HuH-7 (cell line): ENCODE data around the gene CXADR.
A peak's percentile ranks its signal among the peaks of the same experiment; 100 is the strongest.

Experiments used
- DNase-seq: peaks from one replicate; pipeline ENCODE4 v3.0.0; 2011; ENCODE audit warnings: low spot score

CXADR gene

DNA sequence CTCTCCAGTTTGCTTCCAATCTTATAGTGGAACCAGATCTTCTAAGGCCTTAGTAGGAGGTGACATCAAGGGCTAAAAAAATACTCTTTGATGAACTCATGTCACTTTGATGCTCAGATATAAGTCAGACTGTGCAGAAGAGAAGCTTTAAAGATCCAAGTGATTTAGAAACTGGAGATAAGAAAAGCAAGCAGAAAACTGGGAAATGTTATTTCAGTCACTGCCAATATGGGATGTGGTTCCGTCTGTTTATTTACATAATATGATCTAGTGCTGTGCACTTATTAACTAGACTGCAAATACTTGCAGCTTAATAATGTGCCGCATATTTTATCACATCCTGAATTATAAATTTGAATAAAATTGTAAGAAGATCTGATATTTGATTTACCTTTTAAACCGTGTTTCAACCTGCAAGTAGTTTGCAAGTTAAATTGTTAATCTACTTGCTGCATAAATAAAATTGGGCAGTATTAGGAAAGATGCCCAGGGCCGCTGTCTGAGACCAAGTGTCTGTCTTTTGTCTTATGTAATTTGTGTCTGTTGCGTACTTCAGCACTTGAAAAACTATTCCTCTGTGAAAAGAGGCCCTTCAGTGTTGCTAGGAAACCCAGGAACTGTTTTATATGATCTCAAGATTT, 29.6 kb downstream of the CXADR start:
- DNase-seq, result peak; percentile 17

GRCh38 chr21:17545007-17545406, 32.2 kb downstream of the CXADR start:
- DNase-seq, result no peak

DNA sequence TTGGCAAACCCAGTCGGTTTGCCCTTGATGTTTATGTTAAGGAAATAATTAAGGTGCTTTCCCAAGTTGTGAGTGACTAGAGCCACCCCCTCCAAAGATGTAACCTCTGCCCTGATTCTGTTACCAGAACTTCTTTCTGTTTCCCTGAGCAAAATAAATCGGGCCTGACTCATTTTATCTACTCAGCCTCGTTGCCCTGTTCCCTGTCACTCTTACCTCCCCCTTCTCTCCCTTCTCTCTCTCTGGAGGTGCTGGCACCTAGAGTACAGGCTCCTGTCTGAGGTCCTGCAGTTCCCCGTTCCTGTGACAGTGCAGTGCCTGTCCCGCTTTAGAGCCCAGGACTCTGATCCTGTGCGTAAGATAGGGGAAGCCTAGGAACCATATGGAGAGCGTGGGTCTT, 35.4 kb downstream of the CXADR start:
- no peak for DNase-seq

GRCh38 chr21:17550671-17551308, 37.9 kb downstream of the CXADR start:
- no peak for DNase-seq

- no peak for DNase-seq
Observed at GRCh38 chr21:17552410-17552809, 39.6 kb downstream of the CXADR start.

DNA sequence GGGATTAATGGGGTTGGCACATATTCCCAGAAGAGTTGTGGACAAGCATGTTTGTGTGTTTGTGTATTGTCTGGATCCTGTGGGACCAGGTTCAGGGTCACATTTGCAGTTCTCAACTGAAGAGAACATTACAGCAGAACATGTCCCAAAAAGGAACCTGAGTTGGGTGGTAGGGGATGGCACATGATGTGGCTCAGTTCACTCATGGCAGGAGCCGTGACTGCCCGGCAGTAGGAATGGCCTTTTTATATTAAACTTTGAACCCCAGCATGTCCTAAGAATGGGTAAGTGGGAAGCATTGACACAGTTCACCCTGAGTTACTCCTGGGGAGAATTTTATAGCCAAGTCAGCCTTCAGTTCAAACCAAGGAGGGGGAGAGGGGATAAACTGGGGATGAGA, 41.3 kb downstream of the CXADR start:
- DNase-seq, result no peak

DNA sequence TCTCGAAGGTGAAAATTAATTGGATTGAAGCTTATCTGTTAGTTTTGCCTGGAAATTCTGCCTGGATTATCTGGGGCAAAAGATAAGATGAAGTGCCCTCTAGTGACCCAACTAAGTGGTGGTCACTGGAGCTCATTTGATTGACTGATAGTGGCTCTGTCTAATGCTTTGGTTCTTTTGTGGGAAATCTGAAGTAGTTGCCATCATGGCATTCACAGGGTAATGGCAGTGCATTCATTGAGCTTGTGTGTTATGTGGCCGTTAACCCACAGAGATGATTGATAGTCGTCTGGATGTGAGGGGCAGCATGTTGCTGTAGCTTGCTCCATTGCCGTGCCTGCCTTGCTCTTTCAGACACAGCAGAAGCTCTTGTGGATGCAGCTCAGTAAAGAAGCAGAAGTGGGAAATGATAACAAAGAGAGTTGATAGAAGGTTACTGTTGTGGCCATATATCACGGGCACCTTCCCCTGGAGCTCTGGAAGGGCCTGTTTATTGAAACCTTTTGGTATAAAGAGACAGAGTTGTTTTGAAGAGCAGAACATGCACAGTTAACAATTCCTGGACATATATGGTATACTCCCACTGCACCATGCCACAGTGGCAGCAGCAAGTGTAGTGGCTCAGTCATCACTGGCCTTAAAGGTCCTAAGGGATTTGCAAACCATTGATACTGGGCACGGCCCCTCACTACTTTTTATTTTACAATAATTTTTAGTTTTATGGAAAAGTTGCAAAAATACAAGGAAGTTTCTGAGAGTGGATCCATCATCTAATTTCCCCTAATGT, 42.0 kb downstream of the CXADR start:
- peak; percentile 26 for DNase-seq

DNA sequence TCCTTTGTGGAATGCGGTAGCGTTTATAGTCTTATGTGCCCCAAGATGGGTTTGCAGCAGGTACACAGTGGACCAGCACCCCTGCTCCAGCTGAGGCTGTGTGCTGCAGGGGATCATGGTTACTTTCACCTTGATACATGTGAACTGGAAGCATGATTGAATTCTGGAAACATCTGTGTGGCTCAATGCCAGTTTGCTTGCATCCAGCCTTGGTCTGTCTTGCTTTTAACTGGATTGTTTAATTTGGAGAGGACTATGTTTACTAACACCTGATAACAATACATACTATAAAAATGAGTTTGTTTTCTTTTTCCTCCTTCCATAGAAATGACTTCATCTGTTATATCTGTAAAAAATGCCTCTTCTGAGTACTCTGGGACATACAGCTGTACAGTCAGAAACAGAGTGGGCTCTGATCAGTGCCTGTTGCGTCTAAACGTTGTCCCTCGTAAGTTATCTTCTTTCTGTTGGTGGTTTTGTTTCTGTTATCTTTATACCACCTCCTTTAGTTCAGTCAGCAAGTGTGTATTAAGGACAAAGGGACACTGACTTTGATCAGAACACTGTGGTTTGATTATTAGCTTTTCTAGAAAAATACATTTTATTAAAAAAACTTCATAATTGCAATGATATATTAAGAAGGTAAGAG, 47.7 kb downstream of the CXADR start:
- DNase-seq, result no peak

GRCh38 chr21:17570786-17571185, 57.9 kb downstream of the CXADR start:
- no peak for DNase-seq

GRCh38 chr21:17572431-17572830, 59.6 kb downstream of the CXADR start:
- no peak for DNase-seq

GRCh38 chr21:17575076-17575475, 62.2 kb downstream of the CXADR start:
- no peak for DNase-seq

DNA sequence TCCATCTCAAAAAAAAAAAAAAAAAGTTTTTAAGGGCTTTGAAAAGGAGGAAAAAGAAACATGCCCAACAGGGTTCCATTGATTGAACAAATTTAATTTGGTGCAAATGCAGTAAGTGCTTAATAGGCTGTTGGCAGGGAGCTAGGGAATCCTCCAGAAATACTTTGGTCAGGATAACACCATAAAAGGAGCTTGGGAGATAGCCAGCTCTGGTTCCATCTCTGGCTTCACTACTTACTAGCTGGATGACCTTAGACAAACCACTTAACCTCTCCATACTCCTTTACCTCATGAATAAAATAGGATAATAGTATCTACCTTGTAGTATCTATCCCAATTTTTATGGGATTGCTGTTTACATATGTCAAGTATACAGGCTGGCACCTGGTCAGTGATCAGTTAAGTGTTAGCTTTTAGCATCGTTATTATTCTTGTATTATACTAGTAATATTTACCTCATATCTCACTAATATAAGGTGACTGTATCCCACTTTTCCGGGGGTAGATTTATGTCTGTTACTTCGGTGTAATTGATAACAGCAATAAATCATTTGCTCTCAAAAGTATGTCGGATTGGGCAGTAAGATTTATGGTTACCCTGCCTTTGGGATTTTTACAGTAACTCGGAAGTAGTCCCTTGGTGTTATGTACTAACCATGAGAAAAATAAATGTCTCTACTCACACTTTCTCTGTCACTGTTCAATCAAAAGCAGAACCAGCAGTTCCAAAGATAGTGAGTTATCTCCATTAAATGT, 63.4 kb downstream of the CXADR start:
- DNase-seq, result no peak

GRCh38 chr21:17577701-17578100, 64.9 kb downstream of the CXADR start:
- DNase-seq, result no peak

DNA sequence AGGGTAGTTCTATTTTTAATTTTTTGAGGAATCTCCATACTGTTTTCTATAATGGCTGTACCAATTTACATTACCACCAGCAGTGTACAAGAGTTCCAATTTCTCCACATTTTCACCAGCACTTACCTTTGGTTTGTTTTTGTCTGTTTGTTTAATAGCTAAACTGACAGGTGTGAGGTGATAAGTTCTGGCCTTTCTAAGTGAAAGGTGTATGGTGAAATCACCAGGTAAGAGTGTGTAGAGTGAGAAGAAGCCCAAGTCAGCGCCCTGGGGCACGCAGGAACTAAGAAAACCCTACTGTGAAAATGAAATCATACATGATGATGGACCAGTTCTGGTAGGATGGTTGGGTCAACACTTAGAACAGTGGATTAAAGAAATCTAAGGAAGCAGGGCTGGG, 65.3 kb downstream of the CXADR start:
- DNase-seq, result no peak

GRCh38 chr21:17578876-17579275, 66.0 kb downstream of the CXADR start:
- DNase-seq, result no peak

- no peak for DNase-seq
Observed at GRCh38 chr21:17580319-17580718, 67.5 kb downstream of the CXADR start.

DNA sequence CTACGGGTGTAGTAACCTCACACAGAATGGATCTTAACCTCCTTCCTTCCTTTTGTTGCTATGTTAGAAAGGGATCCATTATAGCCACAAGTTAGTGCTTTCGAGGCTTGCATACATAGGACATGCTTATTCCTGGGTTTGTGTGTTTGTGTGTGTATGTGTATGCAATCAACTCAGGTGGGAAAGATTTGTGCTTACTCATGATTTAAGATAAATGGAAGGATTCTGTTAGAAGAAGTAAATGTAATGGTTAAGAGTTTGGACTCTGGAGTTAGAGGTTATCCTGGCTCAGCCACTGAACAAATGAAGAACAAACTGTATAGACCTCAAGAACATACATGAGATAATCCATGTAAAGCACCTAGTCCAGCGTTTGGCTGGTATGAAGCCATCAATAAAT, 71.1 kb downstream of the CXADR start:
- no peak for DNase-seq

DNA sequence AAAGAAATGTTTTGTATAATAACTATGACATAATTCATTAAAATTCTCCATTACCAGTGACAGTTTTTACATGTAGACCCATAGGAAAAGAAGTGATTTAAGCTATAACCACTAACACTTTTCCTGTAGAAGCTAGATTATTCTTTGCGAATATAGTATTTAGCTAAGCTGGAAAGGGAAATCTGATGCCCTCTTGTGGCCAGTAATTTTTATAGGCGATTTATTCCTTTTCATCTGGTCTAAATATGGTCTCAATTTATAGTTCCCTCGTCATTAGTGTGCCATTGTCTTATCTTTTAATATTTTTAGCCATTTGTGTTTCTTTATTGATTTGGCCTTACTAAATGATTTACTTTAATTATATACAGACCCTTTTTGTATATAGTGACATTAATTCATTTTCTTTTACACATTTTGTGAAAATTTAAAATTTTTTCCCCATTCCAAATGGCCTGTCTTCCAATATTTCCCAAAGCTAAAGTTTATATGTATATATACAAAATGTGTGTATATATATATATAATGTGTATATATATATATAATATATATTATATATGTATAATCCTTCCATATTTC, 73.1 kb downstream of the CXADR start:
- DNase-seq, result no peak

DNA sequence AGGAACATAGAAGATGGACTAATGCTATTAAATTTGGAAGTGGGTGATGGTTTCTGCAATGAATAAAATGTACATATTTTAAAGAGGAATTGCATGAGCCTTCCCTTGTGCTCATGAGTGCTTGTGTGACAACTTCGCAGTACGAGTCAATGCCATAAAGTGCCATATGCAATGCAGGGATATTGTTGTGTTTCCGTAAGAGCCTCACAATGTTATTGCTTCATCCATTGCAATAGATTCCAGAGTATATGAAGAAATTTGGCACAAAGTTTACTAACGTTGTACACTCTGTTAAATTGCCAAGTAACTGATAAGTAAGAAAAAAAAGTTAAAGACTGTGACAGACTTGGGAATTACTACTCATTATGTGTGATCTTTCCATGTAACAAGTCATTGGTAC, 77.6 kb downstream of the CXADR start:
- no peak for DNase-seq

- DNase-seq, result no peak
Observed at GRCh38 chr21:17597680-17598079, 84.8 kb downstream of the CXADR start.

DNA sequence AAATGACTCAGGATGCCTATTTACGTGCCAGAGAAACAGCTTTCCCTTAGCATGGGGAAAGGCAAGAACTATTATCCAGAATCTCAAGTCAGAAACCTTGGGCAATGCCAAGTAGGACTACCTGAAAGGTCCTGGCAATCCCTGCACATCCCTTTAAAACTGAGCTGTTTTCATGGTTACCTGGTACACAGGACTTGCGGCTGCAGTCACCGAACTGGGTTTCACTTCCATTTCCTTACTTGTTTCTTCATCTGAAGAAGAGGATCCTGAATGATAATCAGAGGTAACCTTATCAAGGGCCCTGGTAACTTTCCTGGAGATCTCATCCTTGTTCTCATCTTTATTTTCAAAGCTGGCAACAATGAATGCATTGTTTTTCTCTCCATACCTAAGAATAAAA, 85.6 kb downstream of the CXADR start:
- no peak for DNase-seq

DNA sequence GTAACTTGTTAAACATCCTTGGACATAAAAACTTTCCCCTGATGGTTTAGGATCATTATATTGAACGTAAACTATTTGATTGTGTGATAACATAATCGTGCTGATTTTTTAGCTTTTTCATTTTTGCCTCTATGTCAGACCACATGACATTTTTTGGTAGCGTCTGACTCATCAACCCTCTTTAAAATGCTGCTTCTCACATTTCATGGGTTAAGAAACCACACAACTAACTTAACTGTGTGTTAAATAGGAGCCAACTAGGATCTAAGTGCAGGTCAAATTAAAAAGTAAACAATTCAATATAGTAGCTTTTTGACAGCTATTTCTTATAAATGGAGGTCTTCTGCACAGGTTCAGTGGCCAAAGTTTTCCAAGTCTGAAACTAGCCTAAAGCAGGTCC, 90.0 kb downstream of the CXADR start:
- DNase-seq, result no peak
